Astrocyte of the spinal cord (primary cell): ENCODE results near the gene ERBB4.

Experiments used
- DNase-seq: peaks from one replicate; pipeline ENCODE4 v3.0.0; 2011; ENCODE audit warnings: low read depth, low spot score
- H3K4me3 ChIP-seq: 2 replicates; pipeline ENCODE4 v1.5.1; 2011; ENCODE audit warnings: low read depth, mild to moderate bottlenecking, low read length, moderate library complexity
- CTCF ChIP-seq: IDR thresholded peaks from 2 replicates; pipeline ENCODE4 v1.5.1; 2012; ENCODE audit warnings: low read depth, mild to moderate bottlenecking, low read length, inconsistent platforms
- in situ Hi-C: cut with HindIII; loops from 2 replicates; pipeline ENCODE4 v1.10.0; 2017; ENCODE audit warnings: low sequenced_read_pairs

ERBB4 gene

GRCh38 chr2:211934811-211935210 is 603.8 kb downstream of the ERBB4 start:
- H3K4me3 ChIP-seq: no peak overlapping the region
- in situ Hi-C loops: no loop called here
- no peak for TF ChIP-seq CTCF
- no peak for DNase-seq

- in situ Hi-C loops: no loop called here
- no peak for TF ChIP-seq CTCF
- no peak overlapping the region for H3K4me3 ChIP-seq
- no peak for DNase-seq
Observed at GRCh38 chr2:211931314-211931713, 607.3 kb downstream of the ERBB4 start.

- TF ChIP-seq CTCF: no peak
- in situ Hi-C loops: no loop called here
- no peak overlapping the region for H3K4me3 ChIP-seq
- no peak for DNase-seq
Observed at GRCh38 chr2:211930331-211930730, 608.3 kb downstream of the ERBB4 start.

- in situ Hi-C loops: no loop called here
Observed at GRCh38 chr2:211928201-211928600, 610.4 kb downstream of the ERBB4 start.

GRCh38 chr2:211923019-211923418 is 615.6 kb downstream of the ERBB4 start:
- no peak for DNase-seq
- no peak for TF ChIP-seq CTCF
- in situ Hi-C loops: no loop called here
- no peak overlapping the region for H3K4me3 ChIP-seq

More at GRCh38 chr2:211928201-211928600, 610.4 kb downstream of the ERBB4 start:
- DNase-seq: no peak
- TF ChIP-seq CTCF: no peak
- H3K4me3 ChIP-seq: no peak overlapping the region

GRCh38 chr2:211903961-211904360 is 634.6 kb downstream of the ERBB4 start:
- no peak for DNase-seq
- H3K4me3 ChIP-seq: no peak overlapping the region
- TF ChIP-seq CTCF: no peak
- in situ Hi-C loops: no loop called here
